PC-3 (cell line): Measurements from ENCODE around the gene TMEM150A. TPM values are rescaled to one million over a fixed set of nuclear protein-coding genes. Genes with fewer than 3 reads are reported as not detected.
A peak's percentile ranks its signal among the peaks of the same experiment; 100 is the strongest.

Experiments
- ATAC-seq: fragments of 200-7000 bp; cut with Tn5 transposase; 2 replicates; pipeline ENCODE4 v1.9.1; 2020; ENCODE audit warnings: mild to moderate bottlenecking, moderate library complexity
- BruUV-seq: library from RNA; stranded (reverse); fragments of 400-500 nt; replicated peaks from 2 replicates; lab custom pipeline; 2021; lab: Mats Ljungman, UMichigan
- CTCF ChIA-PET: fragments of 300-600 bp; sonication (Branson Sonifier 250); formaldehyde crosslinking; loops from one replicate; lab custom pipeline; 2022; ENCODE audit warnings: antibody characterized with exemption; lab: Charles Lee
- POLR2A ChIA-PET: fragments of 300-600 bp; sonication (Branson Sonifier 250); formaldehyde crosslinking; loops from one replicate; lab custom pipeline; 2022; ENCODE audit warnings: antibody characterized with exemption; ENCODE audit not compliant: unreplicated experiment; lab: Charles Lee
- DNase-seq: peaks from one replicate; pipeline ENCODE4 v3.0.0-alpha.2; 2015
- H2AFZ ChIP-seq: fragments of 300-600 bp; sonication (generic); 2 replicates; pipeline ENCODE4 v1.6.0; 2016; ENCODE audit warnings: antibody characterized with exemption, low read length
- H3F3A ChIP-seq: fragments of 300-600 bp; sonication (generic); one replicate; pipeline ENCODE4 v1.6.0; 2017; ENCODE audit warnings: antibody characterized with exemption, low read length, control low read depth, mild to moderate bottlenecking; ENCODE audit not compliant: unreplicated experiment
- H3K27ac ChIP-seq: fragments of 300-600 bp; sonication (generic); 2 replicates; pipeline ENCODE4 v1.5.1; 2016; ENCODE audit warnings: mild to moderate bottlenecking, low read length
- H3K27me3 ChIP-seq: fragments of 300-600 bp; sonication (generic); 2 replicates; pipeline ENCODE4 v1.6.1; 2016; ENCODE audit warnings: low read length, mixed read lengths
- H3K36me3 ChIP-seq: fragments of 300-600 bp; sonication (generic); 2 replicates; pipeline ENCODE4 v1.6.1; 2016; ENCODE audit warnings: low read depth, mixed run types, low read length, mixed read lengths
- H3K4me1 ChIP-seq: fragments of 300-600 bp; sonication (generic); 2 replicates; pipeline ENCODE4 v1.5.1; 2016; ENCODE audit warnings: low read length; ENCODE audit not compliant: insufficient read depth
- H3K4me2 ChIP-seq: fragments of 300-600 bp; sonication (generic); 2 replicates; pipeline ENCODE4 v1.6.0; 2016; ENCODE audit warnings: low read length
- H3K4me3 ChIP-seq: fragments of 300-600 bp; sonication (generic); 2 replicates; pipeline ENCODE4 v1.5.1; 2016; ENCODE audit warnings: mild to moderate bottlenecking, low read length, mixed read lengths
- H3K79me2 ChIP-seq: fragments of 300-600 bp; sonication (generic); 2 replicates; pipeline ENCODE4 v1.6.1; 2017; ENCODE audit warnings: low read length, mixed read lengths
- H3K9ac ChIP-seq: fragments of 300-600 bp; sonication (generic); 2 replicates; pipeline ENCODE4 v1.6.0; 2016; ENCODE audit warnings: mild to moderate bottlenecking, low read length
- H3K9me2 ChIP-seq: fragments of 300-600 bp; sonication (generic); replicated peaks from 2 replicates; pipeline ENCODE4 v1.6.1; 2016; ENCODE audit warnings: mixed run types, low read length, mixed read lengths
- H3K9me3 ChIP-seq: fragments of 300-600 bp; sonication (generic); 2 replicates; pipeline ENCODE4 v1.6.1; 2016; ENCODE audit warnings: low read length, mixed read lengths
- H4K20me1 ChIP-seq: fragments of 300-600 bp; sonication (generic); 2 replicates; pipeline ENCODE4 v1.6.1; 2016; ENCODE audit warnings: low read length, mixed read lengths
- EZH2 ChIP-seq: fragments of 300-600 bp; sonication (generic); IDR thresholded peaks from one replicate; pipeline ENCODE4 v1.6.1; 2017; ENCODE audit warnings: antibody characterized with exemption, mild to moderate bottlenecking, low read length; ENCODE audit not compliant: unreplicated experiment
- EZH2phosphoT487 ChIP-seq: fragments of 300-600 bp; sonication (generic); IDR thresholded peaks from 2 replicates; pipeline ENCODE4 v1.6.1; 2018; ENCODE audit warnings: mild to moderate bottlenecking, antibody characterized with exemption, low read length, borderline replicate concordance
- intact Hi-C: fragments of 100-400 bp; cut with micrococcal nuclease; formaldehyde crosslinking; loops from 2 replicates; pipeline ENCODE4 v1.9.0; 2023
- total RNA-seq: library from RNA; depleted of rRNA; stranded (reverse); fragments of >200 nt; gene quantifications from 2 replicates; pipeline ENCODE4 v1.2.3, GENCODE V29; 2014
- TF ChIP-seq, protein P1 (sequence below): fragments of 300-600 bp; sonication (generic); conservative IDR thresholded peaks from 2 replicates; pipeline ENCODE4 v1.5.1; 2017; ENCODE audit warnings: antibody characterized with exemption, low read depth, mild to moderate bottlenecking, low read length

Gene TMEM150A
- total RNA-seq, 1 experiment from 2014 or later, result 4.9 TPM

- Histone ChIP-seq H3K4me1 (peaks cover 30% of the 10 kb centered on the region), H3F3A (peaks cover 3% of the 10 kb centered on the region), H3K27me3 (no peaks in the 10 kb centered on the region), H3K4me2 (no peak overlapping the region), H3K4me3 (no peak overlapping the region), H4K20me1 (no peaks in the 10 kb centered on the region; the same call in 1 of the 2 replicates), H3K9me3 (no peaks in the 10 kb centered on the region), H3K27ac (no peak overlapping the region), H3K36me3 (peaks cover 52% of the 10 kb centered on the region), H3K9ac (no peak overlapping the region), H2AFZ (no peak overlapping the region), H3K9me2 (no peaks in the 10 kb centered on the region), H3K79me2 (no peaks in the 10 kb centered on the region)
- TF ChIP-seq, protein P1, sequence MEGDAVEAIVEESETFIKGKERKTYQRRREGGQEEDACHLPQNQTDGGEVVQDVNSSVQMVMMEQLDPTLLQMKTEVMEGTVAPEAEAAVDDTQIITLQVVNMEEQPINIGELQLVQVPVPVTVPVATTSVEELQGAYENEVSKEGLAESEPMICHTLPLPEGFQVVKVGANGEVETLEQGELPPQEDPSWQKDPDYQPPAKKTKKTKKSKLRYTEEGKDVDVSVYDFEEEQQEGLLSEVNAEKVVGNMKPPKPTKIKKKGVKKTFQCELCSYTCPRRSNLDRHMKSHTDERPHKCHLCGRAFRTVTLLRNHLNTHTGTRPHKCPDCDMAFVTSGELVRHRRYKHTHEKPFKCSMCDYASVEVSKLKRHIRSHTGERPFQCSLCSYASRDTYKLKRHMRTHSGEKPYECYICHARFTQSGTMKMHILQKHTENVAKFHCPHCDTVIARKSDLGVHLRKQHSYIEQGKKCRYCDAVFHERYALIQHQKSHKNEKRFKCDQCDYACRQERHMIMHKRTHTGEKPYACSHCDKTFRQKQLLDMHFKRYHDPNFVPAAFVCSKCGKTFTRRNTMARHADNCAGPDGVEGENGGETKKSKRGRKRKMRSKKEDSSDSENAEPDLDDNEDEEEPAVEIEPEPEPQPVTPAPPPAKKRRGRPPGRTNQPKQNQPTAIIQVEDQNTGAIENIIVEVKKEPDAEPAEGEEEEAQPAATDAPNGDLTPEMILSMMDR, result no peak
- no peak for TF ChIP-seq EZH2phosphoT487
- no peak for TF ChIP-seq EZH2
- ChIA-PET CTCF (no interaction called here), POLR2A (no interaction called here)
- no peak for DNase-seq
- BruUV-seq, result no TSS peak
- ATAC-seq, result no peak
- intact Hi-C loops, result no loop called here
These were observed 48.6 kb upstream of the TMEM150A start for GRCh38 chr2:85651097-85651496.

- TF ChIP-seq, protein P1, result no peak
- TF ChIP-seq EZH2phosphoT487, result no peak
- TF ChIP-seq EZH2, result no peak
- DNase-seq, result no peak
- BruUV-seq, result no TSS peak
- Histone ChIP-seq H3K27me3 (no peaks in the 10 kb centered on the region), H3K9me3 (no peaks in the 10 kb centered on the region), H3K4me3 (no peak overlapping the region), H4K20me1 (no peaks in the 10 kb centered on the region; the same call in 1 of the 2 replicates), H3K79me2 (no peaks in the 10 kb centered on the region), H3K36me3 (peaks cover 58% of the 10 kb centered on the region), H2AFZ (no peak overlapping the region), H3K27ac (0 out of 2 replicates have a peak overlapping the region, but pooled peaks have one; percentile 11), H3F3A (peaks cover 3% of the 10 kb centered on the region), H3K9me2 (no peaks in the 10 kb centered on the region), H3K9ac (no peak overlapping the region), H3K4me1 (peaks cover 27% of the 10 kb centered on the region), H3K4me2 (no peak overlapping the region)
- POLR2A ChIA-PET, result no interaction called here
- CTCF ChIA-PET, result no interaction called here
- ATAC-seq, result no peak
- intact Hi-C loops, result no loop called here
These were observed 48.0 kb upstream of the TMEM150A start for GRCh38 chr2:85650456-85650855.
